Posterior cingulate gyrus (tissue), 11 donors: ENCODE measurements around the gene DGCR2.
"Not testable (repeated sequence)": the region's sequence is repeated elsewhere in the genome, so short reads cannot be mapped to it uniquely, and the experiment has no call there.

Experiments used
- DNase-seq, 10 donors: peaks; one replicate each; pipeline versions ENCODE4 v3.0.0 to v3.0.0-alpha.2; 2020 to 2021; ENCODE audit warnings: mixed read lengths in 3 of 10
- intact Hi-C: fragments of 100-400 bp; cut with DNase I; formaldehyde crosslinking; loops from one replicate; pipeline ENCODE4 v1.15.1; 2023

DGCR2 gene, protein sequence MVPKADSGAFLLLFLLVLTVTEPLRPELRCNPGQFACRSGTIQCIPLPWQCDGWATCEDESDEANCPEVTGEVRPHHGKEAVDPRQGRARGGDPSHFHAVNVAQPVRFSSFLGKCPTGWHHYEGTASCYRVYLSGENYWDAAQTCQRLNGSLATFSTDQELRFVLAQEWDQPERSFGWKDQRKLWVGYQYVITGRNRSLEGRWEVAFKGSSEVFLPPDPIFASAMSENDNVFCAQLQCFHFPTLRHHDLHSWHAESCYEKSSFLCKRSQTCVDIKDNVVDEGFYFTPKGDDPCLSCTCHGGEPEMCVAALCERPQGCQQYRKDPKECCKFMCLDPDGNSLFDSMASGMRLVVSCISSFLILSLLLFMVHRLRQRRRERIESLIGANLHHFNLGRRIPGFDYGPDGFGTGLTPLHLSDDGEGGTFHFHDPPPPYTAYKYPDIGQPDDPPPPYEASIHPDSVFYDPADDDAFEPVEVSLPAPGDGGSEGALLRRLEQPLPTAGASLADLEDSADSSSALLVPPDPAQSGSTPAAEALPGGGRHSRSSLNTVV

DNA sequence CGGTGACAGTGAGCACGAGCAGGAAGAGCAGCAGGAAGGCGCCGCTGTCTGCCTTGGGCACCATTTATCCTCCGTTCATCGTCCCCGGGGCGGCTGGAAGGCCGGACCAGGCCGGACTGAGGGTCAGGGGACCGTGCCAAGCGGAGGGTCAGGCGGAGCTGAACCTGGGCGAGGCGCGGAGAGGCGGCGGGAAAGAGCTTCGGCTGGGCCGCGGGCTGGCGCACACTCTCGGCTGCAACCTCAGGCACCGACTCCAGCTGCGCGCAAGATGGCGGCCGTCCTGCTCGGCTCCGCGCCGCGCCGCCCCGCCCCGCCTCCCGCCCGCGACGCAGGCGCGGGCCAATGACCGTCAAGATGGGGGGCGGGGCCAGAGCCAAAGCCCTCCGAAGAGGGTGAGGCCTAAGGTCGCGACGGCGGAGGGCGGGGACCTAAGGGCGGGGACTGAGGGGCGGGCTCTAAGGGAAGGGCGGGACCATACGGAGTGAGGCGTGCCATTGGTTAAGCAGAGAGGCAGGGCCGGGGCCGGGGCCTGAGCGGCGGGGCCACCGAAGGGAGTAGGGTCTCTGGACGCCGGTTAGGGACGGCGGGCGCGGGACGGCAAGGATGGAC is at the start of gene DGCR2:
Gene DGCR2, minus strand, starts transcription at position 270 of the 609 bp plus-strand sequence. Its CDS starts 206 bp downstream, at position 64.
- intact Hi-C loops: loop anchor here (2.0 kb wide), 1 partner anchor 23 kb away; the partner anchor contains the start of gene ESS2

DNA sequence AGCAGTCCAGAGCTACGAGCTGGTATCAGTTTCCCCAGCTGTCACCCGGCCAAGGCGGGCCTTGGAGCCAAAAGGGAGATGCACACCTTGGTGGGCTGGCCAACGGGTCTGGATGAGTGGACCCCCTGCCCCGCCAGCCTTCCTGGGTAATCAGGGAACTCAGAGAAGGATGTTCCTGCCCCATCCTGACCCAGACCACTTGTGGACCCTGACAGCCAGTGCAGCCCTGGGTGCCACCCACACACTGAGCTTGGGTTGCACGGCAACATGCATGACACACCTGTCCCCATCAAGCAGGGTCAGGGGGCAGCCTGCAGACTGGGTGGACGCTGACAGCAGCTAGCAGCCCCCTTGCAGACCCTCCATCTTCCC is 47.7 kb upstream of the DGCR2 start:
- intact Hi-C loops: no loop called here

More for the DNA sequence above, at the start of gene DGCR2:
- peak; percentile 93 to 99 (median 98) for DNase-seq

DNA sequence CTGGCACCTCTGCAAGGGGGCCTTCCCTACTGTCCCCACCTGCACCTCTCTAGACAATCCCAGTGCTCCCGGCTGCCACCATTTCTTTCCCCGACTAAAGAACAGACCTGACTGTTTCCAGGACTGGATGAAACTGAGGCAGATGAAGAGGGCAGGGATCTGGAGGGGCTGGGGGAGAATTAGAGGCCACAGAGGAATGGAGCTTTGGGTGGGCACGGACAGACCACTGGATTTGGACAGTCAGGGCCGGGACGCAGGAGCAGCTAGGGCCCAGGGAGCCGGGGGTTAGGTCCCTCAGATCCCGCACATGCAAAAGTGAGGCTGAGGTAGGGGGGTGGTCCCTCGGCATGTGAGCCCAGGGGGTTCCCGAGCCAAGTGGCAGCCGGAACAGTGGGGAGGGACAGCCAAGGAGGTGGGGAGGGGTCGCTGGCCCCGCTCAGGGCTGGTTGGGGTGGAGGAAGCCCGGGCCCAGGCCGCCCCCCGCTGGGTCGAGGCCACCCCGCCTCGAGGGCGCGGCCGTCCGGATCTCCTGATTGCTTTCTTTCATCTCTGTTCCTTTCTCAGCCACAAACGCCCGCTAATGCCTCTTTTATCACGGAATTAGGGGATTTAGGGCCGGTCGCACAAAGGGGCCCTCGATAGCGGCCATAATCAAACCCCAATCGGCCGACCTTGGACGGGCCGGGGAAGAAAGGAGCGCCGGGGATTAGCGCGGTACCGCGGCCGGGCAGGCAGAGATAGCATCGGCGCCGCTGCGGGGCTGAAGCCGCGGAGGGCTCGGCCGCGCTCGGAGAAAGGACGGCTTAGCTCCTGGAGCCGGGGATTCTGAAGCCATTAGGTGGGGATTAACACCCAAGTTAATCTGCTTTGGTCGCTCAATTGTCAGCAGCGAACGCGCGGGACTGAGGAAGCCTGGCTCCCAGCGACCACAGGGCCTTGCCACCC is 47.1 kb upstream of the DGCR2 start:
- intact Hi-C loops: no loop called here
- DNase-seq: no peak

More for the DNA sequence above, 47.7 kb upstream of the DGCR2 start:
- DNase-seq: no peak

DNA sequence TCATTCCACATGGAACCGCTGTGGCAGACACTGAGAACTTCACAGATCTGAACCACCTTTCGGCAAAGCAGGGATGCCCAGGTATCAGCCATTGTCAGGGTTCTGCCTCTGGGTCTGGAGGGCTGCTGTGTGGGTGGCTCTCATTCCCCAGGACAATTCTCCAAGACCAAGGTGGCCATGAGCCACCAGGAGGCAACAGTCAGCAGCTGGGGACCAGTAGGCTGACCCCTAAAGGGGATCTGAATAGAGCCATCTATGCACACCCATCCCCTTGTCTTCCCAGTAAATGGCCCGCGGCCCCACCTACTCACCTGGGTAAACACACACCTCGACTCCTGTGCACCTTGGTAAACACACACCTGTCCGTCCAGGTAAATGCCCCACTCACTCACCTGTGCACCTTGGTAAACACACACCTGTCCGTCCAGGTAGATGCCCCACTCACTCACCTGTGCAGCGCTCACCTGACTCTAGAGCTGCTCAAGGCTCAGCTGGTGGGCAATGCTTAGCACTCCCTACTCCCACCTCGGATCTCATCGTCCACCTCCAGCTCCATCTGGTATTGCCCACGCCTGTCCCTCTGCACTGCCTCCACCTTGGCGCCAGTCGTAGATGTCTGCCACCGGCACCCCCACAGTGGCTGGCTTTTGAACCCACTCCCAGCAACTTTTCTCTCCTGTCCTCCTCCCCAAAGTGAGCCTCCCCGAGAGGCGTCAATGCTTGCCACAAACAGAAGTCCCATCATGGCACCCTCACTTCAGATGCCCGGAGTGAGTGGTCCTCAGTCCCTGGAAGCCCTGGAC is 46.1 kb upstream of the DGCR2 start:
- intact Hi-C loops: no loop called here
- DNase-seq: no peak

DNA sequence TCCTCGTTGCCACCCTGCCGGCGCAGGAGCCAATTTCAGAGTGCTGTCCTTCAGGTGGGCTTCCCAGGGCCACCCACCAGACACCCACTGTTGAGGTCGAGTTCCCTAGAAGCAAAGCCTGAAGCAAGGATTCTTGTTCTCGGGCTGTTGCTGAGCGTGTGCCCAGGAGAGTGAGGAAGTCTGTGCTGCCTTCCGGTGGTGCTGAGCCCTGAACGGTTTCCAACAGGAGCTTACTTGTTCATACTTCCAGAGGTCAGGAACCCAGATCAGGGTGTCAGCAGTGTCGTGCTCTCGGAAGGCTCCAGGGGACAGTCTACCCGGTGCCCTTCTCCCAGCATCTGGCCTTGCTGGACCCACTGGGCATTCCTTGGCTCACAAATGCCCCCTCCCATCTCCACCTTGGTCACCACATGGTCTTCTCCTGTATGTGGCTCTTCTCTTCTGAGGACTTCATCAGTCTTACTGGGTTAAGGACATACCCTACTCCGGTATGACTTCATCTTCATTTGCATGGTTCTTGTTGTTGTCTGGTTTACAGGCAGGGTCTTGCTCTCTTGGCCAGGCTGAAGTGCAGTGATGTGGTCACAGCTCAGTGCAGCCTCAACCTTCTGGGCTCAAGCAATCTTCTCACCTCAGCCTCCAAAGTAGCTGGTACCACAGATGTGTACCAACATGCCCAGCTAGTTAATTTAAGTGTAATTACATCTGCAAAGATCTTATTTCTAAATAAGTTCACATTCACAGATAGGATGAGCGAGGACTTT is 45.1 kb upstream of the DGCR2 start:
- intact Hi-C loops: no loop called here
- DNase-seq: no peak

DNA sequence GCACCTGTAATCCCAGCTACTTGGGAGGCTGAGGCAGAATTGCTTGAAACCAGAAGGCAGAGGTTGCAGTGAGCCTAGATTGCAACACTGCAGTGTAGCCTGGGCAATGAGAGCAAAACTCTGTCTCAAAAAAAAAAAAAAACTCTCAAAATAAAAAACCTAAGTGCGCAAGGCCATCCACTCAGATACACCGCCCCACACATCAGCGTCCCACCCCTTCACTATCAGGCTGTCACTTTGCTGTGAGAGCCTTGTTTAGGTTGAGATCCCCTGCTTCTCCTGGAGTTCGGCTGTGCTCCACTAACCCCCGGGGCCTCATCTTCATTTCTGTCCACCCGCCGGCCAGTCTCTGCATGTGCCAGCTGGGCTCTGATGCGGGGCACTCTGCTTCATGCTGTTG is 44.2 kb upstream of the DGCR2 start:
- intact Hi-C loops: no loop called here
- DNase-seq: no peak

DNA sequence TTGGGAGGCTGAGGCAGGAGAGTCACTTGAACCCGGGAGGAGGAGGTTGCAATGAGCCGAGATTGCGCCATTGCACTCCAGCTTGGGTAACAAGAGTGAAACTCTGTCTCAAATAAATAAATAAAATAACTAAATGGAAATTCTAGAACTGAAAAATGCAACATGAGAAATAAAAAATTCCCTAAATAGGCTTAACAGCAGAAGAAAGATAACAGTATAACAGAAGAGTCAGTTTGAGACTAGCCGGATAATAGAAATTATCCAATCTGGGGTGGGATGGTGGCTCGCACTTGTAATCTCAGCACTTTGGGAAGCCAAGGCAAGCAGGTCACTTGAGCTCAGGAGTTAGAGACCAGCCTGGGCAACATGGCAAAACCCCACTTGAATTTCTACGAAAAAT is 42.2 kb upstream of the DGCR2 start:
- intact Hi-C loops: no loop called here
- no peak for DNase-seq

DNA sequence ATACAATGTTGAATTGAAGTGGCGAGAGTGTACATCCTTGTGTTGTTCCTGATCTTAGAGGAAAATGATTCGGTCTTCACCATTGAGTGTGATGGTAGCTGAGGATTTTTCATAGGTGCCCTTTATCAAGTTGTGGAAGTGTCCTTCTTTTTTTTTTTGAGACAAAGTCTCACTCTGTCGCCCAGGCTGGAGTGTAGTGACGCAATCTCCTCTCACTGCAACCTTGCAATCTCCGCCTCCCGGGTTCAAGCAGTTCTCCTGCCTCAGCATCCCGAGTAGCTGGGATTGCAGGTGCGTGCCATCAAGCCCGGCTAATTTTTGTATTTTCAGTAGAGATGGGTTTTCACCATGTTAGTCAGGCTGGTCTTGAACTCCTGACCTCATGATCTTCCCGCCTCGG is 36.4 kb upstream of the DGCR2 start:
- DNase-seq, intact Hi-C loops: not testable (repeated sequence)

DNA sequence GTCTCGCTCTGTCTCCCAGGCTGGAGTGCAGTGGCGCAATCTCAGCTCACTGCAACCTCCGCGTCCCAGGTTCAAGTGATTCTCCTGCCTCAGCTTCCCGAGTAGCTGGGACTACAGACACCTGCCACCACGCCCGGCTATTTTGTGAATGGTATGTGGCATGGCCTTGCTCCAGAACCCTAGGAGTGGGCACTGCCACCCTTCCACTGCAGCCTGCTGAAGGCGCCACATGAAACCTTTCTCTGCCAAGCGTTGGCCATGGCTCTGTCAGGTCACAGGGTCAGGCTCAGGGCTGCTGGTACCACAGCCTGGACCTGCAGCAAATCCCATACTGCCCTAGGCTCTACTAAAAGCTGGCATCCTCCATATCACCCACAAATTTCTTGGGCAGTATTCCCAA is 33.9 kb upstream of the DGCR2 start:
- intact Hi-C loops, DNase-seq: not testable (repeated sequence)

DNA sequence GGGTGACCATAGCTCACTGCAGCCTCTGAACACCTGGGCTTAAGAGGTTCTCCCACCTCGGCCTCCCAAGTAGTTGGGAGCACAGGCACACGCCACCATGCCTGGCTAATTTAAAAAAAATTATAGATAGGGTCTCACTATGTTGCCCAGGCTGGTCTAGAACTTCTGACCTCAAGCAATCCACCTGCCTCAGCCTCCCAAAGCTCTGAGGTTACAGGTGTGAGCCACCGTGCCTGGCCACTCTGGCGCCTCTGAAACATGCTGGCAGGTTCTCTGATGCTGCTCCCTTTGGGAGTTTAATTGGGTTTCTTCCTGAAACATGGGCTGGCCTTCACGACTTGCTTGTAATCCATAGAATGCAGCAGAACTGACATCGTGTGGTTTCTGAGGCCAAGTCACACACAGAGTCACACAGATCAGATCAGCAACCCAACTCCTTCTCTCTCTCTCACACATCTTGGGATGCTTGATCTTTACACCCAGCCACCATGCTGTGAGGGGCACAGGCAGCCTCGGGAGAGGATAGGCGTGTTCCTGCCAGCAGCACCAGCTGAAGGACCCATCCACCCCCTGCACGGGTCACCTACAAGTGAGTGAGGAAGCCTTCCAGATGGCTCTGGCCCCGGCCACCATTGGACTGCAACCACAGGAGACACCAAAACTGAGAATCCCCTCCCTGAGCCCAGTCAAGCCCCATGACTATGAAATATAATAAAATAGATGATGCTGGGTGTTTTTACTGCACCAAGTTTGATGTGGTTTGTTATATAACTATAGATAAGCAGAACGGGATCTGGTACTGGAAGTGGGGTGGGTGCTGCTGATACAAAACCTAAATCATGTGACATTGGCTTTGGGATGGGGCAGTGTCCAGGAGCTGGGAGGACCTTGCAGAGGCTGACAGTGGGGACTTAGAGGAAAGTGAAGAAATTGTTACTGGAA is 31.0 kb upstream of the DGCR2 start:
- intact Hi-C loops: no loop called here
- DNase-seq: no peak

DNA sequence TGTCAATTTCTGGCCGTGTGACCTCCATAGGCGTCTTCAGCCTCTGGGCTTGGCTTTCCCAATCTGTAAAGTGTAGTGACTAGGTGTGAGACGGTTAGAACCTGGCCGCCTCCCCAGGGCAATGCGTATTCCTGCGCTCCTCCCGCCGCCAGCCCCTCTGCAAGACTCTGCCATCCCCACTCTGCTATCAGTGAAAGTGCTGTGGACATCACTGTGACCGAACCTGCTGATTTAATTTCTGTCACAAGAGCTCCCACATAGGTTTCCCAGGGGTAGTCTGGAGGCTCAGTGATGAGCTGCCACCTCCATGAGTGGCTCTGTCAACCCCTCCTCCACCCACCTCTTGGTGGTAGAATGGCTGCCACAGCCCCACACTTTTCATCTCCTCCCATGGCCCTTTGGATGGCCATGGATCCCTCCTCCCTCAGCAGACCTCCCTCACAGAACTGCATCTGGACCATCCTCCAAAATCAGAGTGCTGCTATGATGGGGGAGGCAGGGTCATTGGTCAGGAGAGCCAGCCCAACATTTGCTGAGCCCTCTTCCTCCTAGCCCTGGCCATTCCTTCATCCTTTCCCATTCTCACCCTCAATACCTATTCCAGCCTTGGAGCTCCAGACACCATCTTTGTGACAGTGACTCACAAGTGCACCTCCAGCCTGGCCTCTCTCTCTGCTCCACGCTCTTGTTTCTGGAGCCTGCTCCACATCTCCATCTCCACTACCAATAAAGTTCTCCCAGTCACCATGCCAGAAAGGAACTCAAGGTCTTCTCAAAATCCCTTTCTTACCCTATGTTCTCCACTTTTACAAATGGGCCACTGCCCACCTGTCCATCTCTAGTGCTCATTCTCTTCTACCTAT is 29.3 kb upstream of the DGCR2 start:
- DNase-seq: peak in 1 of 10 donors; percentile 63
- intact Hi-C loops: no loop called here

DNA sequence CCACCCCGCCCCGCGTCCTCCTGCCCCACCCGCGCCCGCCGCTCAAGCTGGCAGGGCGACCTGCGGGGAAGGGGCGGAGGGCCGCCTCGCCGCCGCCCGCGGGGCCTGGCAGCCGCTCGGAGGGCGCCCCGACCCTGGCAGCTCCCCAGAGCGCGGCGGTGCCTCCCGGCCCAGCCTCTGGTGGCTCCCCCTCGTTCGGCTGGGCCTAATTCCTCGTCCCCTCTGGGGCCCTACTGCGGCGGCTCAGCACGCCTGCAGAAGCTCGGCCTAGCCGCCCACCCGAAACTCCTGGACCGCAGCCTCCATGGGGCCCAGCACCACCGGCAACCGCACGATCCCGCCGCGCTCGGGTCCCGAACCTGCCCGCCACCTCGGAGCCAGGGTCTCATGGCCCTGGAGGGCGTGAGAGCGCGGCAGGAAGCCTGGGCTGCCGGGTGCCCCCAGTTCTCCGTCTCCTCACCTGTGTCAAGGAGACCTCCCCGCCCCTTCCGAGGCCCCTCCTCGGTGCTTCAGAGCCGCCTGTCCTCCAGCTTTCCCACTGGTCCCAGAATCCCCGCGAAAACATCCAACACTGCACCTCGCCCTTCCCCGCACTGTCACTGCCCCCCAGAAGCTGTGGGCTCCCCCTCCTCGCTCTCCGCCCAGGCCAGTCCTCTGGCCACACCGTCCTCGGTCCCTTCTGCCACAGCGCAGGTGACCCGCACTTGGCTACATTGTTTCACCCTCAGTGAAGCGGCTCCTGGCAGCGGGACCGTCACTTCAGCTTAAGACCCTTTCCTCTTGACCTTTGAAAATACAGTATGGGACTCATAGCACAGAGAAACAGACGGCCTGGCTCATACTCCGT is 28.5 kb upstream of the DGCR2 start:
- DNase-seq: peak in 1 of 10 donors; percentile 50
- intact Hi-C loops: no loop called here

DNA sequence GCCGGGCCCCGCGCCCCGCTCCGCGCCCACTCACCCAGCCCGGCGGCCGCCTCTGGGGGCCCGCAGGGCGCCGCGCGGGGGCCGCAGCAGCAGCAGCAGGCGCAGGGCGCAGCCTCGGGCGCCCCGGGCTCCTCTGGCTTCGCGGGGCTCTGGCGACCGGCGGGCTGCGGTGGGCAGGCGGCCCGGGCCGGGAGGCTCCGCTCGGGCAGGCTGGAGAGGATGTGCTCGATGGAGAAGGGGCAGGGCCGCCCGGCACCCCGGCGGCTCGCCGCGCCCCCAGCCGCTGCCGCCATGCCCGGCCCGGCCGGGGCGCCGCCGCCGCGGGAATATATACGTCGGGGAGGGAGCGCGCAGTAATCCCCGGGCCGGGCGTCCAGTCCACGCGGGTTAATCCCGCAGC is 27.8 kb upstream of the DGCR2 start, which contains the start of gene GSC2:
Gene GSC2, minus strand, starts transcription at position 302 of the 400 bp plus-strand sequence. Its CDS starts 9 bp downstream, at position 293.
- intact Hi-C loops: no loop called here
- no peak for DNase-seq

DNA sequence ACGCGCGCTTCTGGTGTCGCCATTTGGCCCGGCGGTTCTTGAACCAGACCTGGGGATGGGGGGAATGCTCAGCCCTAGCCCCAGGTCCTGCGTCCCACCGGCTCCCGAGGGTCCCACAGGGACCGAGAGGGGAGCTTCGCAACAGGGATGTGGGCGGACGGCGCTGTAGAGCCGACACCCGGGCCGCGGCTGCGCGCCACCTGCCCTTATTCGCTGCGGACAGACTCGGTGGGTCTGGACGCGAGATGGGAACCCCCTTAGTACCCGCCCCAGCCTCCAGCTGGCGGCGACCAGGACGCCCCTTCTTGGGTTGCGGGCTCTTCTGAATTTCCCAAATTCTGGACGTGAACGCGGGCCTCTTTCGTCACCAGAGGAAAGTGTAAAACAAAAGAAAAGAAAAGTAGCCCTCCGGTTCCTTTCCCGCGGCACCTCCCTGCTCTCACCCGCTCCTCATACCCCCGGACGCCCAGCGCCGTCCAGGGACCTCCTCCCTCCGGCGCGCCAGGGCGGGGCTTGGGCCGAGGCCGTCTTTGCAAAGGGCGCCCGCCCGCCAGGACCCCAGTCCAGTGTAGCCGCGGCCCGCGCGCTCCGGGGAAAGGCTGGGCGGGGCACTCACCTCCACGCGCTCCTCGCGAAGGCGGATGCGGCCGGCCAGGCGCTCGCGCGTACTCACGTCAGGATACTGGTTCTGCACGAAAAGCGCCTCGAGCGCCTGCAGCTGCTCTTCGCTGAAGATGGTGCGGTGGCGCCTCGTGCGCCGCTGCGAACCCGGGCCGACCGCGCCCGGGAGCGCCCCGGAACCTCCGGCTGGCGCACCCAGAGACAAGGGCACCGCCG is 27.1 kb upstream of the DGCR2 start:
- DNase-seq: no peak
- intact Hi-C loops: no loop called here

DNA sequence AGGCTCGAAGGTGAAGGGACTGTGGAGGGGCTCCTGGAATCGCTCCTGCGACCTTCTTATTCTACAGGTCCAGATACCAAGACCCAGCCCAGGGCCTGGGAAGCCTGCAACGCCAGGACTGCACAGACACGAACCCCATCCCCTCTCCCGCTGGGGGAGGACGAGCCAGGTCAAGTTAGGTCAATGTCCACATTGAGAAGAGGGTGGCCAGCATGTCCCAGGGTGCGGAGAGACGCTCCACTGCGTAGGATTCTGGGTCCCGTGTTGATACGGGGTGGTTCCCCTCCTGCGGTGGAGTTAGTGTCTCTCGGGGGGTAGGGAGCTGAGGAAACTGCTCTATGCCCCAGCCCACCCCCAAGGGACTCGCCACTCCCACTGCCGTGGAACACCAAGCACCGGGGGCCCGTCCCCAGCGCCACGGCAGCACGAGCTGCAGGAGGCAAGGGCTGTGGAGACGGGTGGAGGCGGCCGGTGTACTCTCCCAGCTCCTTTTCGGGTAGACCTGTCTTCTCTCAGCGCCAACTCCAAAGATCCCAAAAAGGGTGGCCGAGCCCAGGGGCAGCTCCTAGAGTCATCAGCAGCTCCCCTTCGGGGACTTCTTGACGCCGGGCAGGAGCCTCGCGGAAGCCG is 26.3 kb upstream of the DGCR2 start:
- intact Hi-C loops: no loop called here
- DNase-seq: no peak
